PC-9 (cell line): ENCODE results near the gene CDC14A. TPM values are rescaled to one million over a fixed set of nuclear protein-coding genes. Genes with fewer than 3 reads are reported as not detected.

Experiments used
- BruUV-seq: library from RNA; stranded (reverse); fragments of 400-500 nt; replicated peaks from 2 replicates; lab custom pipeline; 2021; lab: Mats Ljungman, UMichigan
- CTCF ChIA-PET: fragments of 300-600 bp; sonication (Branson Sonifier 250); formaldehyde crosslinking; loops from one replicate; lab custom pipeline; 2022; ENCODE audit warnings: antibody characterized with exemption; lab: Charles Lee
- POLR2A ChIA-PET: fragments of 300-600 bp; sonication (Branson Sonifier 250); formaldehyde crosslinking; loops from one replicate; lab custom pipeline; 2022; ENCODE audit warnings: antibody characterized with exemption; ENCODE audit not compliant: unreplicated experiment; lab: Charles Lee
- DNase-seq, 2 experiments: peaks; one replicate each; pipeline versions ENCODE4 v3.0.0 to v3.0.0-alpha.2; 2015 to 2022; ENCODE audit warnings: mixed read lengths in 1 of 2
- H2AFZ ChIP-seq: fragments of 200-600 bp; sonication (generic); 2 replicates; pipeline ENCODE4 v1.8.1; 2017; ENCODE audit warnings: antibody characterized with exemption
- H3F3A ChIP-seq: fragments of 200-600 bp; sonication (generic); 2 replicates; pipeline ENCODE4 v1.8.1; 2017; ENCODE audit warnings: antibody characterized with exemption, mild to moderate bottlenecking, low read depth; ENCODE audit not compliant: insufficient read depth
- H3K27ac ChIP-seq: fragments of 200-600 bp; sonication (generic); 2 replicates; pipeline ENCODE4 v1.6.1; 2016; ENCODE audit warnings: mixed run types
- H3K27me3 ChIP-seq: fragments of 200-600 bp; sonication (generic); 2 replicates; pipeline ENCODE4 v1.6.1; 2016; ENCODE audit warnings: low read depth, mixed run types; ENCODE audit not compliant: insufficient read depth
- H3K36me3 ChIP-seq: fragments of 200-600 bp; sonication (generic); 2 replicates; pipeline ENCODE4 v1.6.1; 2016; ENCODE audit warnings: low read depth, mixed run types
- H3K4me1 ChIP-seq: fragments of 200-600 bp; sonication (generic); replicated peaks from 2 replicates; pipeline ENCODE4 v1.6.1; 2016; ENCODE audit warnings: mixed run types; ENCODE audit not compliant: insufficient read depth
- H3K4me2 ChIP-seq: fragments of 200-600 bp; sonication (generic); 2 replicates; pipeline ENCODE4 v1.6.1; 2017; ENCODE audit warnings: mixed run types
- H3K4me3 ChIP-seq: fragments of 200-600 bp; sonication (generic); 2 replicates; pipeline ENCODE4 v1.6.1; 2016; ENCODE audit warnings: mixed run types
- H3K79me2 ChIP-seq: fragments of 200-600 bp; sonication (generic); 2 replicates; pipeline ENCODE4 v1.6.1; 2017; ENCODE audit warnings: low read depth, mixed run types
- H3K9me2 ChIP-seq: fragments of 200-600 bp; sonication (generic); 2 replicates; pipeline ENCODE4 v1.8.1; 2017; ENCODE audit warnings: mild to moderate bottlenecking; ENCODE audit not compliant: insufficient read depth
- H3K9me3 ChIP-seq: fragments of 200-600 bp; sonication (generic); 2 replicates; pipeline ENCODE4 v1.8.1; 2016; ENCODE audit warnings: low read depth; ENCODE audit not compliant: insufficient read depth
- H4K20me1 ChIP-seq: fragments of 200-600 bp; sonication (generic); 2 replicates; pipeline ENCODE4 v1.8.1; 2017; ENCODE audit not compliant: insufficient read depth
- CTCF ChIP-seq: fragments of 200-600 bp; sonication (generic); conservative IDR thresholded peaks from 2 replicates; pipeline ENCODE4 v1.6.1; 2017; ENCODE audit warnings: mixed run types, antibody characterized with exemption, mild to moderate bottlenecking, moderate library complexity
- EZH2 ChIP-seq: fragments of 200-600 bp; sonication (generic); IDR thresholded peaks from 2 replicates; pipeline ENCODE4 v1.8.0; 2017; ENCODE audit warnings: antibody characterized with exemption, low read depth
- intact Hi-C: fragments of 100-400 bp; cut with micrococcal nuclease; formaldehyde crosslinking; loops from one replicate; pipeline ENCODE4 v1.10.0; 2022; ENCODE audit not compliant: unreplicated experiment
- total RNA-seq: library from RNA; stranded (reverse); gene quantifications from 2 replicates; pipeline ENCODE4 v1.2.3, GENCODE V29; 2021

CDC14A gene
- total RNA-seq, 1 experiment from 2014 or later = 2.8 TPM

- Histone ChIP-seq H3F3A (peaks cover under 1% of the 10 kb centered on the region; the same call in 1 of the 2 replicates), H3K4me3 (no peak overlapping the region), H4K20me1 (no peaks in the 10 kb centered on the region), H2AFZ (no peak overlapping the region), H3K27ac (no peak overlapping the region), H3K79me2 (no peaks in the 10 kb centered on the region), H3K9me3 (no peaks in the 10 kb centered on the region), H3K27me3 (no peaks in the 10 kb centered on the region), H3K4me2 (no peak overlapping the region), H3K4me1 (peaks cover 6% of the 10 kb centered on the region), H3K36me3 (no peaks in the 10 kb centered on the region), H3K9me2 (no peaks in the 10 kb centered on the region)
- intact Hi-C loops = no loop called here
- no peak for DNase-seq
- ChIA-PET CTCF (no interaction called here), POLR2A (no interaction called here)
- BruUV-seq = no TSS peak
- TF ChIP-seq CTCF = no peak
- no peak for TF ChIP-seq EZH2
Observed at GRCh38 chr1:100510451-100510850, 158.1 kb downstream of the CDC14A start.

GRCh38 chr1:100511058-100511457, 158.8 kb downstream of the CDC14A start:
- Histone ChIP-seq H3K36me3 (no peaks in the 10 kb centered on the region), H3K79me2 (no peaks in the 10 kb centered on the region), H3K27me3 (no peaks in the 10 kb centered on the region), H4K20me1 (no peaks in the 10 kb centered on the region), H3K4me2 (no peak overlapping the region), H3K4me3 (no peak overlapping the region), H3K9me3 (no peaks in the 10 kb centered on the region), H2AFZ (no peak overlapping the region), H3F3A (peaks cover 4% of the 10 kb centered on the region; the same call in 1 of the 2 replicates), H3K27ac (no peak overlapping the region), H3K9me2 (no peaks in the 10 kb centered on the region), H3K4me1 (peaks cover 12% of the 10 kb centered on the region)
- POLR2A ChIA-PET = no interaction called here
- intact Hi-C loops = no loop called here
- CTCF ChIA-PET = no interaction called here
- DNase-seq = no peak
- no peak for TF ChIP-seq EZH2
- no peak for TF ChIP-seq CTCF
- BruUV-seq = no TSS peak

- no peak overlapping the region for H2AFZ ChIP-seq
- no peaks in the 10 kb centered on the region for H3K79me2 ChIP-seq
- no peaks in the 10 kb centered on the region for H3K27me3 ChIP-seq
- H3K9me2 ChIP-seq = no peaks in the 10 kb centered on the region
- H3K27ac ChIP-seq = no peak overlapping the region
- peaks cover 4% of the 10 kb centered on the region; the same call in 1 of the 2 replicates for H3F3A ChIP-seq
- TF ChIP-seq CTCF = no peak
- TF ChIP-seq EZH2 = no peak
- DNase-seq = no peak
- intact Hi-C loops = no loop called here
- H3K4me2 ChIP-seq = no peak overlapping the region
- no peaks in the 10 kb centered on the region for H4K20me1 ChIP-seq
- H3K36me3 ChIP-seq = no peaks in the 10 kb centered on the region
- no peak overlapping the region for H3K4me3 ChIP-seq
- H3K4me1 ChIP-seq = peaks cover 19% of the 10 kb centered on the region
- ChIA-PET POLR2A (no interaction called here), CTCF (no interaction called here)
- no peaks in the 10 kb centered on the region for H3K9me3 ChIP-seq
- no TSS peak for BruUV-seq
Observed at GRCh38 chr1:100511773-100512172, 159.5 kb downstream of the CDC14A start.
